Endothelial cell of hepatic sinusoid (primary cell): ENCODE results near the gene ANKRD11.
"Not testable (repeated sequence)": the region's sequence is repeated elsewhere in the genome, so short reads cannot be mapped to it uniquely, and the experiment has no call there.

ENCODE experiments used
- in situ Hi-C: cut with HindIII; loops from 2 replicates; pipeline ENCODE4 v1.10.0; 2017; ENCODE audit warnings: low sequenced_read_pairs

The ANKRD11 gene

GRCh38 chr16:89370601-89371000, 119.8 kb downstream of the ANKRD11 start:
- in situ Hi-C loops, result no loop called here

- in situ Hi-C loops, result no loop called here
These were observed 120.3 kb downstream of the ANKRD11 start for GRCh38 chr16:89370081-89370511.

- in situ Hi-C loops, result no loop called here
These were observed 121.0 kb downstream of the ANKRD11 start for GRCh38 chr16:89369266-89369895.

- in situ Hi-C loops, result no loop called here
These were observed 121.6 kb downstream of the ANKRD11 start for GRCh38 chr16:89368604-89369249.

- in situ Hi-C loops, result no loop called here
These were observed 122.8 kb downstream of the ANKRD11 start for GRCh38 chr16:89367538-89367915.

- in situ Hi-C loops, result no loop called here
These were observed 123.5 kb downstream of the ANKRD11 start for GRCh38 chr16:89366561-89367537.

- in situ Hi-C loops, result no loop called here
These were observed 124.4 kb downstream of the ANKRD11 start for GRCh38 chr16:89365996-89366395.

GRCh38 chr16:89365044-89365467, 125.3 kb downstream of the ANKRD11 start:
- in situ Hi-C loops, result no loop called here

GRCh38 chr16:89364606-89365005, 125.8 kb downstream of the ANKRD11 start:
- in situ Hi-C loops, result no loop called here

- in situ Hi-C loops, result no loop called here
These were observed 126.6 kb downstream of the ANKRD11 start for GRCh38 chr16:89363621-89364393.

GRCh38 chr16:89362540-89363223, 127.7 kb downstream of the ANKRD11 start:
- in situ Hi-C loops, result not testable (repeated sequence)

- in situ Hi-C loops, result no loop called here
These were observed 128.4 kb downstream of the ANKRD11 start for GRCh38 chr16:89361751-89362539.

- in situ Hi-C loops, result no loop called here
These were observed 129.5 kb downstream of the ANKRD11 start for GRCh38 chr16:89360760-89361435.

GRCh38 chr16:89359264-89360147, 130.9 kb downstream of the ANKRD11 start:
- in situ Hi-C loops, result no loop called here

GRCh38 chr16:89358030-89359005, 132.0 kb downstream of the ANKRD11 start:
- in situ Hi-C loops, result no loop called here

GRCh38 chr16:89357055-89357816, 133.1 kb downstream of the ANKRD11 start:
- in situ Hi-C loops, result no loop called here
